GM23338 (cell line): ENCODE measurements around the gene PLA1A.

Experiments used
- CREB1 ChIP-seq: fragments of 250-450 bp; sonication (Bioruptor Pico); IDR thresholded peaks from 2 replicates; pipeline ENCODE4 v1.5.0; 2020; ENCODE audit warnings: low read depth, mild to moderate bottlenecking, moderate library complexity
- CTCF ChIP-seq, 2 experiments: fragments of 200-600 bp in 1 of 2; sonication (generic) in 1 of 2; conservative IDR thresholded peaks; 2 replicates each; pipeline versions ENCODE4 v1.5.1 to v1.6.1; 2016 to 2017; ENCODE audit warnings: antibody characterized with exemption in 2 of 2, low read depth in 2 of 2, mild to moderate bottlenecking in 2 of 2, moderate library complexity in 1 of 2
- ETS1 ChIP-seq: IDR thresholded peaks from 2 replicates; pipeline ENCODE4 v1.6.1; 2016; ENCODE audit warnings: antibody characterized with exemption
- EZH2 ChIP-seq: fragments of 200-600 bp; sonication (generic); IDR thresholded peaks from one replicate; pipeline ENCODE4 v1.8.0; 2017; ENCODE audit warnings: antibody characterized with exemption, mild to moderate bottlenecking, low read depth; ENCODE audit not compliant: unreplicated experiment
- EZH2phosphoT487 ChIP-seq: fragments of 200-600 bp; sonication (generic); IDR thresholded peaks from one replicate; pipeline ENCODE4 v1.8.1; 2018; ENCODE audit warnings: antibody characterized with exemption; ENCODE audit not compliant: unreplicated experiment
- NANOG ChIP-seq: IDR thresholded peaks from 2 replicates; pipeline ENCODE4 v1.6.1; 2016; ENCODE audit warnings: antibody characterized with exemption, borderline replicate concordance
- POLR2AphosphoS5 ChIP-seq: IDR thresholded peaks from 2 replicates; pipeline ENCODE4 v1.6.1; 2016; ENCODE audit warnings: antibody characterized with exemption, low read depth
- REST ChIP-seq: IDR thresholded peaks from one replicate; pipeline ENCODE4 v1.6.1; 2018; ENCODE audit warnings: antibody characterized with exemption; ENCODE audit not compliant: unreplicated experiment
- ZNF331 ChIP-seq: fragments of 250-450 bp; sonication (Bioruptor Pico); IDR thresholded peaks from 2 replicates; pipeline ENCODE4 v1.5.0; 2020; ENCODE audit warnings: low read depth, mild to moderate bottlenecking, moderate library complexity
- ZNF462 ChIP-seq: fragments of 250-450 bp; sonication (Bioruptor Pico); IDR thresholded peaks from 2 replicates; pipeline ENCODE4 v1.5.0; 2020; ENCODE audit warnings: mild to moderate bottlenecking, moderate library complexity

- no peak for TF ChIP-seq CTCF (conservative IDR thresholded peaks at IDR 0.05; ENCODE audit: low read depth in 2 of 2)
- no peak for TF ChIP-seq POLR2AphosphoS5
- no peak for TF ChIP-seq EZH2phosphoT487
- TF ChIP-seq EZH2 = no peak
- no peak for TF ChIP-seq REST
- TF ChIP-seq ZNF331 (CRISPR knock-in tag) = no peak
- TF ChIP-seq NANOG = no peak
- no peak for TF ChIP-seq CREB1 (CRISPR knock-in tag)
- TF ChIP-seq ZNF462 = no peak
- TF ChIP-seq ETS1 = no peak
These were observed 40.2 kb downstream of the PLA1A start for GRCh38 chr3:119637679-119638477.
